ENCODE measurements around the gene MAD1L1. TPM values are rescaled to one million over a fixed set of nuclear protein-coding genes. Genes with fewer than 3 reads are reported as not detected.
A peak's percentile ranks its signal among the peaks of the same experiment; 100 is the strongest.

MAD1L1 gene
- total RNA-seq, 1 donor from 2014 or later = 16.2 TPM

- no peak for DNase-seq
- Histone ChIP-seq H3K9me3 (replicated peaks) (no peaks in the 10 kb centered on the region), H3K36me3 (no peaks in the 10 kb centered on the region), H3K4me3 (no peak overlapping the region), H3K27me3 (ENCODE audit: low read depth) (no peaks in the 10 kb centered on the region), H3K27ac (replicated peaks) (no peak overlapping the region), H3K4me1 (peaks cover 42% of the 10 kb centered on the region)
- no peak for TF ChIP-seq CTCF (IDR thresholded peaks at IDR 0.05; ENCODE audit: borderline replicate concordance)
- intact Hi-C loops (cut with micrococcal nuclease) = no loop called here
These were observed 78.6 kb downstream of the MAD1L1 start for GRCh38 chr7:2154121-2154520.

GRCh38 chr7:2152646-2153045 lies 80.1 kb downstream of the MAD1L1 start:
- Histone ChIP-seq H3K36me3 (peaks cover 6% of the 10 kb centered on the region), H3K27ac (replicated peaks) (no peak overlapping the region), H3K27me3 (ENCODE audit: low read depth) (no peaks in the 10 kb centered on the region), H3K9me3 (replicated peaks) (no peaks in the 10 kb centered on the region), H3K4me3 (no peak overlapping the region), H3K4me1 (peaks cover 28% of the 10 kb centered on the region)
- intact Hi-C loops (cut with micrococcal nuclease) = no loop called here
- DNase-seq = no peak
- no peak for TF ChIP-seq CTCF (IDR thresholded peaks at IDR 0.05; ENCODE audit: borderline replicate concordance)

- no peaks in the 10 kb centered on the region for H3K27me3 ChIP-seq (ENCODE audit: low read depth)
- H3K4me3 ChIP-seq = no peak overlapping the region
- peaks cover 21% of the 10 kb centered on the region for H3K4me1 ChIP-seq
- H3K36me3 ChIP-seq = peaks cover 6% of the 10 kb centered on the region
- no peak for TF ChIP-seq CTCF (IDR thresholded peaks at IDR 0.05; ENCODE audit: borderline replicate concordance)
- no peak overlapping the region for H3K27ac ChIP-seq (replicated peaks)
- no peaks in the 10 kb centered on the region for H3K9me3 ChIP-seq (replicated peaks)
- no peak for DNase-seq
- intact Hi-C loops (cut with micrococcal nuclease) = no loop called here
These were observed 80.7 kb downstream of the MAD1L1 start for GRCh38 chr7:2151801-2152612.

- TF ChIP-seq CTCF (IDR thresholded peaks at IDR 0.05; ENCODE audit: borderline replicate concordance) = peak; percentile 25
- no peaks in the 10 kb centered on the region for H3K9me3 ChIP-seq (replicated peaks)
- no peak overlapping the region for H3K27ac ChIP-seq (replicated peaks)
- intact Hi-C loops (cut with micrococcal nuclease) = no loop called here
- no peaks in the 10 kb centered on the region for H3K27me3 ChIP-seq (ENCODE audit: low read depth)
- DNase-seq = peak; percentile 39
- H3K36me3 ChIP-seq = peaks cover 13% of the 10 kb centered on the region
- H3K4me3 ChIP-seq = no peak overlapping the region
- peaks cover 14% of the 10 kb centered on the region for H3K4me1 ChIP-seq
These were observed 81.5 kb downstream of the MAD1L1 start for GRCh38 chr7:2151237-2151636.

- intact Hi-C loops (cut with micrococcal nuclease) = no loop called here
- no peak for TF ChIP-seq CTCF (IDR thresholded peaks at IDR 0.05; ENCODE audit: borderline replicate concordance)
- H3K9me3 ChIP-seq (replicated peaks) = no peaks in the 10 kb centered on the region
- no peak for DNase-seq
- no peak overlapping the region for H3K27ac ChIP-seq (replicated peaks)
- no peak overlapping the region for H3K4me3 ChIP-seq
- peaks cover 14% of the 10 kb centered on the region for H3K4me1 ChIP-seq
- peaks cover 21% of the 10 kb centered on the region for H3K36me3 ChIP-seq
- no peaks in the 10 kb centered on the region for H3K27me3 ChIP-seq (ENCODE audit: low read depth)
These were observed 82.3 kb downstream of the MAD1L1 start for GRCh38 chr7:2150445-2150815.

Data from left ventricle myocardium inferior (tissue), 1 donor.